Measurements from ENCODE around the gene IRAK2. TPM values are rescaled to one million over a fixed set of nuclear protein-coding genes. Genes with fewer than 3 reads are reported as not detected.
"Not testable (repeated sequence)": the region's sequence is repeated elsewhere in the genome, so short reads cannot be mapped to it uniquely, and the experiment has no call there.

The IRAK2 gene
- polyA plus RNA-seq, 10 donors: 0.51 to 0.83 (median 0.71) TPM

DNA sequence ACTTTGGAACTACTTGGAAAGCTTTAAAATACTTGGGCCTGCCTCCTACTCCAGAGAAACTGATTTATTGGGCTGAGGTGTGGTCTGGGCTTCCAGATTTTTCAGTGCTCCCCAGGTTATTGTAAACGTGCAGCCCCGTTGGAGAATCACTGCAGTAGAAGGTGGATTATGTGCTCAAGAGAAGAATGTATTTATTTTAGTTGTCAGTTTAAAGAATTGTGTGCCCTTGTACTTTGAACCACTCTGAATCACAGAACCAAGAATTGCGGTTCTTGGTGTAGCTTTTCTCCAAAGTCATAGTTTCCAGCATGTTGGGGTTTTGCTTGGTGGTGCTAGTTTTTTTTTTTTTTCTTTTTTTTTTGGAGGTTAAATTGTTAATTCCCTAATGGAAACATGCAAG is 85.1 kb downstream of the IRAK2 start:
- DNase-seq: no peak

DNA sequence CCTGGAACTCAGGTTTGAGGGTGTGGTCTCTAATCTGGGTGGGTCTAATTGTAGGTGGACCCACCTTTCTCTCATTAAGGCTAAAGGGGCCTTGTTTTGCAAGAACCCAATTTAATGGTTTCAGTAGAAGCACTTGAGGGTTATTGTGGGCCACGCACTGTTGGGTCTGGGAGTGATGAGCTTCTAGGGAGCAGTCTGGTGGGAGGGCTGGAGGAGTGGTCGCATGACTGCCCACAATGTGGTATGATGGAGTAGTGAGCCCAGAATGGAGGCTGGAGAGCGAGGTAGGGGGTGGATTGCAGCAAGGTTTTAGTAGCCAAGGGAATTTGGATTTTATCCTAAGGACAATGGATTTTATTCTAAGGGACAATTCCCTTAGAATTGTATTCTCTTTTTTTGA is 86.3 kb downstream of the IRAK2 start:
- DNase-seq: no peak

DNA sequence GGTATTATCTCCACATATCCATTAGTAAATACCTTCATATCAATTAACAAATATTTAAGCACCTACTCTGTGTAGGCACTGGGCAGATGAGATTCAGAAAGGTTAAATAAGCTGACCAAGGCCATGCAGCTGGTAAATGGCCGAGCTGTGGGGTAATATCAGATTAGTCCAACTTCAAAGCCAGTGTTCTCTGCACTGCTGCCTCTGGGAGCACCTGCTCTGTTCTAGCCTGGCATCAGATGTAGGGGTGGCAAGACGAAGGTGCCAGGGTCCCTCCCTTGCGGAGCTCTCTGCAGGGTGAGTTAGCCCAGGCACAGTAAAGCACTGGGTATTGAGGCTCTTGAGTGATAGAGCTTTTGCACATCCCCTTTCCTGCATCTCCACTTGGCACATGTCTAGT is 89.0 kb downstream of the IRAK2 start:
- DNase-seq: no peak

DNA sequence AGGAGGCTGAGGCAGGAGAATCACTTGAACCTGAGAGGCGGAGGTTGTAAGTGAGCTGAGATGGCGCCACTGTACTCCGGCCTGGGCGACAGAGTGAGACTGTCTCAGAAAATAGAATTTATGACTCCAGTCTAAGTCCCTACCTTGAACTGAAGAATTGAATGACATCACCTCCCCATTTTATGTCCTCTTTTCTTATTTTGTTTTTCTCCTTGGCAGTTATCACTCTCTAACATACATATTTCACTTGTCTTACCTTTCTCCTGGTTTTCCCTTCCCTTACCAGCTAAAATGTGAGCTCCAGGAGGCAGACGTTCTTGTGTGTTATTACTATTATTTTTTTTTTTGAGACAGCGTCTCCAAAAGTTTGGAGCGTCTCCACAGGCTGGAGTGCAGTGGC is 91.1 kb downstream of the IRAK2 start:
- DNase-seq: no peak

DNA sequence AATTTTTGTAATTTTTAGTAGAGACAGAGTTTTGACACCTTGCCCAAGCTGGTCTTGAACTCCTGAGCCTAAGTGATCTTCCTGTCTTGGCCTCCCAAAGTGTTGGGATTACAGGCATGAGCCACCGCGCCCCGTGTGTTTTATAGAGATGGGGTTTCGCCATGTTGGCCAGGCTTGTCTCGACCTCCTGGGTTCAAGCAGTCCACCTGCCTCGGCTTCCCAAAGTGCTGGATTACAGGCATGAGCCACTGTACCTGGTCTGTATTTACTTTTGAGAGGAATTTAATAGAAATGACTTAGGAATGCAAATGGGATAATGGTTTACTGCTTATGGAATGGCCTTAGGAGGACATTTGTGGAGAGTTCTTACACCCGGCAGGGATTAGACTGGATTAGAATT is 94.3 kb downstream of the IRAK2 start:
- no peak for DNase-seq

DNA sequence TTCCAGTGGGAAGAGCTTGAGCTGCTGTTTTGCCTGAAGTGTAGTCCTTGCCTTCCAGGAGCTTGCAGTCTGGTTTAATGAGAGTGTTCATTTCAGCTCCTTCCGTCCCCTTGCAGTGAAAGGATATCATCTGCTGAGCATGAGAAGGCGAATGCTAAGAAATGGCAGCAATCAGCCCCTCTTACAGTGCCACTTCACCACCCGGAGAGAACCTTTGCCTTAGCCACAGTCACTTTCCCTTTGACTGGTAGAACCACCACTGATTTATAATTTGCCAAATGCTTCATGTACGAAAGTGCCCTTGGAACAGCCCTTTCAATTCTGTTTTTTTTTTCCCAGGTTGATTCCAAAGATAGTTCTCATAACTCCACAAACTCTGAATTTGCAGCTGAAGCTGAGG is 95.1 kb downstream of the IRAK2 start:
- DNase-seq: no peak

DNA sequence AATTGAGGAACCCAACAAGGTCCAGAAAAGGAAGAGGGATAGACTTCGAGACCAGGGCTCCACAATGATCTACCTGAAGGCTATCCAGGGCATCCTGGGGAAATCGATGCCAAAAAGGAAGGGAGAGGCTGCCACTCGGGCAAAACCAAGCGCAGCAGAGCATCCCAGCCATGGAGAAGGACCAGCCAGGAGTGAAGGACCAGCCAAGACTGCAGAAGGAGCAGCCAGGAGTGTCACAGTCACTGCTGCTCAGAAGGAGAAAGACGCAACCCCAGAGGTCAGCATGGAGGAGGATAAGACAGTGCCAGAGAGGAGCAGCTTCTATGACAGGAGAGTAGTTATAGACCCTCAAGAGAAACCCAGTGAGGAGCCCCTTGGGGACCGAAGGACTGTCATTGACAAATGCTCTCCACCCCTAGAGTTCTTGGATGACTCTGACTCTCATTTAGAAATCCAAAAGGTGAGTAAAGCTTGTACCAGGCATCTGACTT is 95.5 kb downstream of the IRAK2 start:
- no peak for DNase-seq

DNA sequence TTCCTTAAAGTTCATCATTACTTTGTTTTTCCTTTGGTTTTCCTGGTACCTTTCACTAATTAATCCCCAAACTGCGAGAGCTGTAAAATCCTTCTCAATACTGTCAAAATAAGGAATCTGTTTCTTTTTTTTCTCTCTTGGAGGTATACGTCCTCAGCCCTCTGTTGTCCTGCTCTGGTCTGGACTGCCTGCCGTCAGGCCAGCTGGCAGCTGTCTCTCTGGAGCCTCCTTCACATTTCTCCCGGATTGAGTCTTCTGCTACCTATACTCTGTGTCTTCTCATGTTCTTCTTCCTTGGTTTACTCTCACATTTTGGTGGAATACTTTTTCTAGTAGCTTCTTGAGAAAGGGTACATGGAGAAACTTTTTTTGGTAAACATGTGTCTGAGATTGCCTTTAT is 97.3 kb downstream of the IRAK2 start:
- no peak for DNase-seq

DNA sequence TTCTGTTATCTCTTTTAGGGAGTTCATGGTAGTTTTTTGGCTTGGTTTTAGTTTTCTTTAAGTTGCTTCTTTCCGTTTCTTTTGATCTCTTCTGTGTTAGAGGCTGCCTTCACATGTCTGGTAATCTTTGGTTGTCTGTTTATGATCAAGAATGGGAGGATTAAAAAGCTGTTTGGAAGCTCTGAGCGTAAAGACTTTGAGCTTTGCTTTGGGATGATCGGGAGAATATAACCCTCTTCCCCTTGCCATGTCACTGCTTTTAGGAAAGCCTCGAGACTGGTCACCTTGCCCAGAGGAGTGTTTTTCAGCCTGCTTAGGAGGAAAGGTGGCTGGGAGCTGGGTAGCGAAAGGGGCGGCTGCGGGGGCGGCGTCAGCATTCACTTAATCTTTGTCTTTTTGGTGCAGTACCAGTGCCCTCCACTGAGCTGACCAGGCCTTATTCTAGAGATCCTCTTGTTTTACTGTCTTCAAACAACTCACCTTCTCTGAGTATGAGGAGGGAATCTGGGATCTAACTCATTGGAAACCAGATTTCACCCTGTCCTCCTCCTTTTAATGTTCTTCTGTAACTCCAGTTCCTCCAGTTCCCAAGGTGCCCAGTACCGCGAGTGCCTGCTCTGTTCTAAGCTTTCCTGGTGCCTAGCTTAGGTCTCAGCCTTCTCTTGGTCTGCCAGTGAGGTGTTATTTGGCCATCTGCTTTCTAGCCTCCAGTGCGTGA is 99.1 kb downstream of the IRAK2 start:
- peak in 1 of 3 donors; percentile 34 for DNase-seq

DNA sequence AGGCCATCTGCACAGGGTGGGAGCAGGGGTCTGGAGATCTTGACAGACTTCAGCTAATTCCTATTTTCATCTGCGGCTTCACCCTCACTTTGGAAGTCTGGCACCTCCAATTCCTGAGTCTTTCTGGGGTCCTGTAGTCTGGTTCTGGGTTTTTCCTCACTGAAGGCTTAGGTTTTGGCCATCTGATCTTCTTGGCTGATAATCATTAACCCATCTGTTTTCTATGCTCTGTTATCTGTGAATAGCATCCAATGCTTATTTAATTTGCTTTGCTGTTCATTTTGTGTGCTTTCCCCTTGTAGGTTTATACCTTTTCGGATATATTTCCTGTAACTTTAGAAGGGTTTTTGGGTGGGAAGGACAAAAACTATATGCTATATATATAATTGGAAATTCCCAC is 101.1 kb downstream of the IRAK2 start:
- DNase-seq: no peak

DNA sequence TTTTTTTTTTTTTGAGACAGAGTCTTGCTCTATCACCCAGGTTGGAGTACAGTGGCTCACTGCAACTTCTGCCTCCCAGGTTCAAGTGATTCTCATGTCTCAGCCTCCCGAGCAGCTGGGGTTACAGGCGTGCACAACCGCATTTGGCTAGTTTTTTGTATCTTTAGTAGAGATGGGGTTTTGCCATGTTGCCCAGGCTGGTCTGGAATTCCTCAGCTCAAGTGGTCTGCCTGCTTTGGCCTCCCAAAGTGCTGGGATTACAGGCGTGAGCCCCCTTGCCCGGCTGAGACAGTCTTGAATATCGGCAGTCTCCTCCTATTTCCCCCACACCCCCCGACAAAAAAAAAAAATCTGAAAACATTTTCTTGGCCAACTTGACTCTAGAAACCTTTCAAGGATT is 102.2 kb downstream of the IRAK2 start:
- DNase-seq: not testable (repeated sequence)

DNA sequence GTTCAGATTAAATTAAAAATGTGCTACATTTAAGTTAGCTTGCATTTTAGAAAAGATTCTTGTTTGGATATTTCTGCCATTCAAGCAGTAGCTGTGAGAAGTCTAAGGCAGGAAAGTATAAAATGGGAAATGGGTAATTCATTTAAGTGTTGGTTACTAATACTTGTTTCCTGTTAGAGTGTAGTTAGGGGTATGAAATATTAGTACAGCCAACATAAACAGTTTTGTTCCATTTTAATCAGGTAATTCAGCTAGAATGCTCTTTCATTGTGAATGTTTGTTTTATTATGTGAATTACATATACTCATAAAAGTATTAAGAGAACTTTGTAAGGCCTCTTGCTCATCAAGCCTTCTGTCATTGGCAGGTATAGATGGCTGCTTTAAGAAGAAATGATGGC is 103.4 kb downstream of the IRAK2 start:
- DNase-seq: no peak

DNA sequence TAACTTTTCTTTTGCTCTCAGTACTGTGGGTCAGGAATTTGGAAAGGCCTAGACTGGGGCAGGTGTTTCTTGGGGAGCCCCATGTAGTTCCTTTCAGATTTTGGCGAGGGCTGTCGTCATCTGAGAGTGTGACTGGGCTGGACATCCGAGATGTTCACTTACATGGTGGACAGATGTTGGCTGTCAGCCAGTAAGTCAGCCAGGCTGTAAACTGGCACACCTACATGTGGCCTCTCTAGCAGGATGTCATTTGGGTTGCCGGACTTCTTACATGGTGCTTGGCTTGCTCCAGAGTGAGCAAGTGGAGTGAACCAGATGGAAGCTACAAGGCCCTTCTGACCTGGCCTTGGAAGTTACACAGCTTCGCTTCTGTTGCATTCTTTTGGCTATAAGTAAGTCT is 104.2 kb downstream of the IRAK2 start:
- DNase-seq: no peak

DNA sequence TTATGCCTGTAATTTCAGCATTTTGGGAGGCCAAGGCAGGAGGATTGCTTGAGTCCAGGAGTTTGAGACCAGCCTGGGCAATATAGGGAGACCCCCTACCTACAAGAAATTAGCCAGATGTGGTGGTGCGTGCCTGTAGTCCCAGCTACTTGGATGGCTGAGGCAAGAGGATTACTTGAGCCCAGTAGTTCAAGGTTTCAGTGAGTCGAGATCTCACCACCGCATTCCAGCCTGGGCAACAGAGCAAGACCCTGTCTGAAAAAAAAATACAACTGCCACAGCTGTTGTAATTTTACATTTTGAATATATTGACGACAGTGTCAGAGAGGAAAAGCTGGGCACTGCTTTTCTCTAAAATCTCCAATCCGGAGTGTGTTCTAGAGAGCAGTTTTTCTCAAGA is 104.7 kb downstream of the IRAK2 start:
- no peak for DNase-seq

DNA sequence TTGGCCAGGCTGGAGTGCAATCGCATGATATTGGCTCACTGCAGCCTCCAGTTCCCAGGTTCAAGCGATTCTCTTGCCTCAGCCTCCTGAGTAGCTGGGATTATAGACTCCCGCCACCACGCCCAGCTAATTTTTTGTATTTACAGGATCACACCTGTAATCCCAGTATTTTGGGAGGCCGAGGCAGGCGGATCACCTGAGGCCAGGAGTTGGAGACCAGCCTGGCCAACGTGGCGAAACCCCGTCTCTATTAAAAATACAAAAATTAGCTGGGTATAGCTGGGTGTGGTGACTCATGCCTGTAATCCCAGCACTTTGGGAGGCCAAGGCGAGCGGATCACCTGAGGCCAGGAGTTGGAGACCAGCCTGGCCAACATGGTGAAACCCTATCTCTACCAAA is 107.8 kb downstream of the IRAK2 start:
- DNase-seq: not testable (repeated sequence)

DNA sequence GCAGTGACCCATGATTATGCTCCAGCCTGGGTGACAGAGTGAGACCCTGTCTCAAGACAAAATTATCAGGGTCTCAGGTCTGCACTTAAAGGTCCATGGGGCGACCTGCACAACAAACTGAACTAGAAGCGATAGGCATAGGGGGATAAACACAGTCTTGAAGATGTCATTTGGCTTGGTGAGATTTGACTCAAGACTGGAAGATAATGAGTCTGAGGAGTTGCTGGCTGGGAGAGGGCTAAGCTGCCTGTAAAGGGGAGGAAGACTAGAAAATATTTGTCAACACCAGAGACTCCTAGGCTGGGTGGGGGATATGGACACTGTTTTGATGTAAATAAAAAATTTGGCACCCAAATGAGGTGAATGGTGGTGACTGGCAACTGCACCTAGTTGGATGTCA is 108.3 kb downstream of the IRAK2 start:
- no peak for DNase-seq

DNA sequence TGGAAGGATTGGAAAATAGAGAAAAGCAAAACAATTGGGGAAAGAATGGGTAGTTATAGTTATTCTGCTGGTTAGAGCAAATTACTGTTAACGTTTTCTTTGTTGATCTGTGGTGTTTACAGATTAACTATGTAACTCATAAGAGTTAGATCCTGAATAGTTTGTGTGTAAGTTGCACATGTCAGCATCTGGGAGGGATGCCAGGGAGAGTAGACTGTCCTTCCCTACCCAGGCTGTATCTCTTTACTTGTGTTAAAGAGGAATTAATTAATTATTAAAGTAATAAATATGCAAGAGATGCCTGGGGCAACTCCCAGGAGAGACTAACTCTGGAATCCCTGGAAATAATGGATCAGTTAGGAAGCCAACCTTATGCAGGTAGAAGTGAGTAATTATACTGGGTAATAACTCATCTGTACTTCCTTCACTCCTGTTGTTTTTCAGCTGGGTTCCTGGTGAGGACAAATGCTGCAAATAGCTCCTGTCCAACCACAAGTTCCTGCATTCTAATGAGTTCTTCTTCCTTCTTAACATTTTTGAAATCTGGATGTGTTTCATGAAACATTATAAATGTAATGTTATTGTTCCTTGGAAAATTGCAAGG is 109.1 kb downstream of the IRAK2 start:
- DNase-seq: no peak

DNA sequence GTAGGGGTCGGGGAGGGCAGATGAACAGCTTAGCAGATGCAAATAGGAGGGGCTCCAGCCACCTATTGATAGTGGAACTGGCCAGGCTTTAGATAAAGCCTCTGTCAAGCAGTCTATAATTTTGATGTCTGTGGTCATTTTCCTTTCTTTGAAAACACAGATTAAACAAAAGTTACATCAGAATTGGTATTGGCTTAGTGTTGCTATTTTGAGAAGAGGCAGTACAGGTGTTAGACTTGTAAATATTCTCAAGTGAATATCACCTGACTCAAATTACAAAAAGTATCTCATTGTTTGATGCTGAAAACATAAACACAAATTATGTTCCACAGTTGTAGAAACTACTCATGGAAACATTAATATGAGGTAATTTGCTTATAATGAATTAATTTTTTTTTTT is 109.9 kb downstream of the IRAK2 start:
- DNase-seq: no peak

DNA sequence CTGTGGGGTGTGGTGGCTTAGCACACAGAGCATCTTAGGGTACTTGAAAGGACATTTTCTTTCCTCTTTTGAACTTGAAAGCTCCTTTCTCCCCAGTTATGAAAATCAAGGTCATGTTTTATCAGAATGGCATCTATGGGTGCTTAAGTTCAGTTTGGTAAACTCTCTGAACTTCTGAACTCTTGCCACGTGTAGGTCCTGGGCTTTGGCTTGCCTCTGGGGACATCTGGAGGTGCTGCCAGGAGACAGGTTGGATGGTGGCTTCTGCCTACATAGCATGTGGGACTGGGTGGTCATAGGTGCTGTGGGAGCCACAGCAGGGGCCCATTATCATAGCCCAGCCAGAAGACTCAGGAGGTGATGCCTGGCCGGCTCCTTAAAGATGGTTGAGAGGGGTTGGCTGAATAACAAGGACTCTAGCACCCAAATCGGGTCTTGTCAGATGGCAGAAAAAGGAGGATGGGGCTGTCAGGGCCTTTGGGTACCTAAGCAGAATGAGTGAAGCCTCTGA is 112.5 kb downstream of the IRAK2 start:
- no peak for DNase-seq

DNA sequence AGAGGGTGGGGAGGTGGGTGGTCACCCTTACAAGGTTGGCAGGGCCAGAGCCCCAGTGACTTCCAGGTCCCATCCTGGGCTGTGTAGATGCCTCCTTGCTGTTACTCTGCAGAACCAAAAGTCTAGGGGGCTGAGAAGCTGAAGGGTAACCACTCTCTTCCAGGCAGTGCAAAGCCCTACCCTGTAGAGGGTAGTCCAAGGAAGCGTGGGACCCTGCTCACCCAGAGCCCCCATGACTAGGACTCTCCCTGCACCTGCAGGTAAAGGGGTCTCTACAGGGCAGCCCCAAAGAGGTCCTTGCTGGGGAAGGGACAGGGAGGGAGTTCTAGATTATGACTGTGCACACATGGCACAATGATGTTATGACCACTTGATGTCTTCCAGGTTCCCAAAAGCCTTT is 113.8 kb downstream of the IRAK2 start:
- no peak for DNase-seq

DNA sequence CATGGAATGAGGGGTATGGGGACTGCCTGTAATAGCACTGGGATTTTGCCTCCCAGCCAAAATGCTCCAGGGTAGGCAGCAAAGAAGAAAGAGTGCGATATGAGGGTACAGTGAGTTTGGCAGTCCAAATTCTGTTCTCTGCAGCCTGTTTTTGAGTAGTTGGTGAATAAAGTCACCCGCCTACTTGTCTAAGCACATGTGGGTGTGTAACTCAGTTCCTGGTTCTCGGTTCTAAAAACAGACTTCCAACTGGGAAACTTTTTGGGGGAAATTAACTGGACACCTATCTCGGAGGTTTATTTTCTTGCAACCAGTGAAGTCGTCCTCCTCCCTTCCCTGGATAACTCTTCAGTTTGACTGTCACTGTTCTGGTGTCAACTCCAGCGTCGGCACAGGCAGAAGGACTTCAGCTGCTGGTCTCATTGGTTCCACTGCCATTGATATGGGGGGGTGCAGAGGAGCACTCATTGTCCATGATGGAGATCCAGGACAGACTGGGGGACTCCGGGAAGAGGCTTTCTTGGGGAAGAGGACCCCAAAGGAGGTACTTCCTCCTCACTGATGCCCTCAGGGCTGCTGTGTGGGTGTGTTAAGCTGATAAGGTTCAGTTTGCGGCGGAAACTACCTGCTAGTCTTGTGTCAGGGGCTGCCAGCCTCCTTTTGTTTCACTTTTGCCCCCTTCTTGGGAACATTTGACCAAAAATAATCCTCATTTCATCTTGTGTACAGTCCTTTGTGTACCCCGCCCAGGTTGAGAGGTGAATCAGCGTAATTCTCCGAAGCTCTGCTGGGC is 114.9 kb downstream of the IRAK2 start:
- DNase-seq: no peak

DNA sequence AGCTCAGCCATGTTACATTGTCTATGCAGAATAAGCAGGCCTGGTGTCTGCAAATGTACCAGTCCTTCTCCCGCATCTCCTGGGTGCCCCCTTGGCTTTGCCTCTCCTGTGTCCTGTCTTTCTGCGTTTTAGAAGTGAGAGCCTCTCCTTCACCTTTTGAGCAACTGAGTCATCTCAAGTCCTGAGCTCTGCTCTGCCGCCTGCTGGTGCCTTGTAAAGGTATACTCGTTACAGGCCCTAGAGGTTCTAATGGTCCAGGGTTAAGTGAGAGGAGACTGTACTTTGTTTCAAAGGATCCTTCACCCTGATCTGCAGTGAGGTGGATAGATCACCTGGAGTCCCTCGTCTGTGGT is 115.4 kb downstream of the IRAK2 start:
- no peak for DNase-seq

DNA sequence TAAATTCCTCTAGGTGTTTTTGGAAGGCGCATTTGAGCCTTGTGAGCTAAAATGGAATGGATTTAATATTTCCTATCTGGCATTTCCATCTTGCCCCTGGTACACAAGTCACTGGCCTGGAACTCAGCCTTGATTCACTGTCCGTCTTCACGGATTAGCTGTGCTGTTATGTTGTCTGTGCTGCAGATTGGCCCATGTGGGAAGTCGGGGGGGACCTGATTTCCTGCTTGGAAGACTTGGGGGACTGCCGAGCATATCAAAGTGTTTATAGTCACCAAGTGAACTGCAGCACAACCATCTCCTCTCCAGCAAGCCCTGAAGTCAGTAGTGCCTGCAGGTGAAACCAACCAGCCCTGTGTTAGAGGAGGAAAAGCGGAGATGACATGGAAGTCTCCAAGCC is 115.9 kb downstream of the IRAK2 start:
- DNase-seq: no peak

Data from muscle of back (tissue), 11 donors.